HepG2 (cell line): ENCODE measurements around the gene FANCE. TPM values are rescaled to one million over a fixed set of nuclear protein-coding genes. Genes with fewer than 3 reads are reported as not detected.

ENCODE experiments used
- ATAC-seq: fragments of 200-7000 bp; cut with Tn5 transposase; 3 replicates; pipeline ENCODE4 v1.9.1; 2020; ENCODE audit warnings: mild to moderate bottlenecking, moderate library complexity
- BruUV-seq: library from RNA; stranded (reverse); fragments of 400-500 nt; replicated peaks from 2 replicates; lab custom pipeline; 2021; lab: Mats Ljungman, UMichigan
- CTCF ChIA-PET: fragments of 300-600 bp; formaldehyde crosslinking; extraction: SDS; loops from one replicate; lab custom pipeline; 2021; ENCODE audit warnings: low total read pairs, inconsistent platforms, low intra/inter-chr PET ratio; lab: Yijun Ruan, JAX
- POLR2A ChIA-PET: fragments of 350-600 bp; sonication (Branson Sonifier 250); formaldehyde crosslinking; loops from one replicate; lab custom pipeline; 2020; ENCODE audit warnings: antibody characterized with exemption, inconsistent platforms; lab: Yijun Ruan, JAX
- DNase-seq: peaks from one replicate; pipeline ENCODE4 v3.0.0-alpha.2; 2015; ENCODE audit warnings: low spot score
- FAIRE-seq: peaks from 3 replicates; lab custom pipeline; 2011; peaks lifted over from hg19 to GRCh38; lab: Jason Lieb, UNC
- H2AFZ ChIP-seq: one replicate; pipeline ENCODE4 v1.6.1; 2011; ENCODE audit warnings: low read length, inconsistent platforms
- H3K27ac ChIP-seq: fragments of 300-600 bp; 3 replicates; pipeline ENCODE4 v1.8.0; 2011; ENCODE audit warnings: mixed run types, mild to moderate bottlenecking, mixed read lengths, low read length, inconsistent platforms; ENCODE audit not compliant: insufficient read depth; ENCODE audit errors: extremely low read length
- H3K27me3 ChIP-seq, 2 experiments: fragments of 200-600 bp in 1 of 2; 2 replicates in 1 of 2; 3 replicates in 1 of 2; pipeline versions ENCODE4 v1.6.0 to v1.8.0; 2011; ENCODE audit warnings: low read length in 2 of 2, mild to moderate bottlenecking in 2 of 2, moderate library complexity in 2 of 2, inconsistent platforms in 1 of 2; ENCODE audit not compliant: insufficient read depth in 2 of 2, control insufficient read depth in 1 of 2
- H3K36me3 ChIP-seq, 2 experiments: fragments of 200-600 bp in 1 of 2; replicated peaks in 1 of 2; 2 replicates in 1 of 2; 3 replicates in 1 of 2; pipeline versions ENCODE4 v1.5.1 to v1.8.0; 2011; ENCODE audit warnings: low read length in 2 of 2, inconsistent platforms in 1 of 2; ENCODE audit not compliant: insufficient read depth in 2 of 2, control insufficient read depth in 1 of 2
- H3K4me1 ChIP-seq: 2 replicates; pipeline ENCODE4 v1.5.1; 2012; ENCODE audit warnings: low read length, inconsistent platforms; ENCODE audit not compliant: insufficient read depth
- H3K4me2 ChIP-seq: 2 replicates; pipeline ENCODE4 v1.6.0; 2011; ENCODE audit warnings: low read depth, low read length, inconsistent platforms
- H3K4me3 ChIP-seq, 3 experiments: fragments of 200-600 bp in 1 of 3; sonication (generic), shearing (Covaris generic) in 1 of 3; replicated peaks in 1 of 3; 2 replicates each; pipeline ENCODE4 v1.5.1; 2011 to 2016; ENCODE audit warnings: low read length in 3 of 3, inconsistent platforms in 2 of 3, low read depth in 2 of 3, mild to moderate bottlenecking in 2 of 3, control low read depth in 1 of 3, mixed read lengths in 1 of 3; ENCODE audit not compliant: insufficient read depth in 1 of 3
- H3K79me2 ChIP-seq: one replicate; pipeline ENCODE4 v1.6.1; 2011; ENCODE audit warnings: low read length, inconsistent platforms; ENCODE audit not compliant: insufficient read depth
- H3K9ac ChIP-seq: 2 replicates; pipeline ENCODE4 v1.6.0; 2011; ENCODE audit warnings: mild to moderate bottlenecking, low read depth, low read length, inconsistent platforms; ENCODE audit not compliant: insufficient read depth
- H3K9me3 ChIP-seq: 2 replicates; pipeline ENCODE4 v1.5.1; 2012; ENCODE audit warnings: mild to moderate bottlenecking, low read length
- H4K20me1 ChIP-seq: 2 replicates; pipeline ENCODE4 v1.6.0; 2011; ENCODE audit warnings: inconsistent platforms, mild to moderate bottlenecking, low read length, moderate library complexity; ENCODE audit not compliant: insufficient read depth
- JUNB ChIP-seq: sonication (generic); formaldehyde crosslinking; IDR thresholded peaks from 2 replicates; pipeline ENCODE4 v1.8.0; 2022; ENCODE audit warnings: missing genetic modification reagents, mild to moderate bottlenecking, borderline replicate concordance
- MEF2D ChIP-seq: sonication (generic); formaldehyde crosslinking; IDR thresholded peaks from 2 replicates; pipeline ENCODE4 v1.5.1; 2020; ENCODE audit warnings: mild to moderate bottlenecking, missing genetic modification reagents
- PHF21A ChIP-seq: sonication (generic); formaldehyde crosslinking; IDR thresholded peaks from 2 replicates; pipeline ENCODE4 v1.5.0; 2020; ENCODE audit warnings: mild to moderate bottlenecking, missing genetic modification reagents
- ZNF354B ChIP-seq: sonication (generic); formaldehyde crosslinking; IDR thresholded peaks from 2 replicates; pipeline ENCODE4 v1.8.0; 2022; ENCODE audit warnings: mild to moderate bottlenecking, missing genetic modification reagents
- ZNF431 ChIP-seq: sonication (generic); formaldehyde crosslinking; IDR thresholded peaks from 2 replicates; pipeline ENCODE4 v1.9.0; 2022; ENCODE audit warnings: missing genetic modification reagents, low read depth, mild to moderate bottlenecking, borderline replicate concordance
- ZNF816 ChIP-seq: sonication (generic); formaldehyde crosslinking; IDR thresholded peaks from 2 replicates; pipeline ENCODE4 v1.8.0; 2022; ENCODE audit warnings: missing genetic modification reagents, mild to moderate bottlenecking, borderline replicate concordance
- ZSCAN9 ChIP-seq: IDR thresholded peaks from 2 replicates; pipeline ENCODE4 v1.6.1; 2016; ENCODE audit warnings: borderline replicate concordance
- WGBS: methylation state at CpG from one replicate; pipeline ENCODE4 v1.1.6; 2017; ENCODE audit warnings: low lambda C conversion rate; 5-methylcytosine and 5-hydroxymethylcytosine counted together
- in situ Hi-C: cut with HindIII; loops from 2 replicates; pipeline ENCODE4 v1.10.0; 2017; ENCODE audit warnings: low pct_unique_long_range_greater_than_20kb; ENCODE audit not compliant: extremely low pct_ligation_motif_present
- intact Hi-C: fragments of 100-400 bp; cut with micrococcal nuclease; formaldehyde crosslinking; loops from one replicate; pipeline ENCODE4 v1.10.0; 2022; ENCODE audit not compliant: unreplicated experiment
- polyA plus RNA-seq, 8 experiments: library from polyadenylated mRNA; depleted of rRNA in 3 of 8; stranded (reverse) in 7 of 8; unstranded in 1 of 8; fragments of >200 nt; fragmentation: Illumina TruSeq in 4 of 8; extraction: Trizol in 4 of 8; gene quantifications; 2 replicates each; pipeline versions ENCODE4 v1.2.1 to v1.2.3, GENCODE V29; 2011 to 2016; ENCODE audit warnings: low read depth in 4 of 8, missing spikeins in 1 of 8, mixed read lengths in 1 of 8; ENCODE audit not compliant: insufficient read depth in 1 of 8
- total RNA-seq, 5 experiments: library from RNA; depleted of rRNA; stranded (reverse); fragments of >200 nt; fragmentation: Illumina TruSeq; extraction: Trizol; gene quantifications; 2 replicates each; pipeline ENCODE4 v1.2.3, GENCODE V29; 2016; ENCODE audit warnings: low read depth in 1 of 5
- TF ChIP-seq, protein P1 (sequence below): sonication (generic); formaldehyde crosslinking; IDR thresholded peaks from 2 replicates; pipeline ENCODE4 v1.8.0; 2022; ENCODE audit warnings: mild to moderate bottlenecking, missing genetic modification reagents, borderline replicate concordance

FANCE gene
- total and polyA plus RNA-seq, 2 of the 13 experiments (the other 11 are each of a cell fraction or from before 2014, with no cell fraction given): 7.1 to 11.2 TPM

GRCh38 chr6:35427851-35428321, 24.3 kb upstream of the FANCE start:
- ChIA-PET CTCF (interaction anchor here (0.8 kb wide), 1 partner anchor 13 kb away, joined by 3 read pairs; no protein-coding TSS in a partner anchor), POLR2A (interaction anchor here (0.9 to 2.3 kb wide), 5 partner anchors 12 to 56 kb away, joined by 3 to 13 read pairs (median 5); partner anchors contain the start of gene FANCE)
- Histone ChIP-seq H3K4me3 (peak overlapping the region in 1 of 3 experiments; percentile 25; a peak in 1 of 6 replicates), H3K27me3 (no peaks in the 10 kb centered on the region), H3K4me1 (peaks cover 33% of the 10 kb centered on the region), H2AFZ (no peak overlapping the region), H3K9me3 (peaks cover 9% of the 10 kb centered on the region), H3K36me3 (peaks cover 0 to 10% of the 10 kb centered on the region in 2 experiments; a peak in 2 of 5 replicates), H3K9ac (peak overlapping the region; percentile 32; the same call in 1 of the 2 replicates), H4K20me1 (no peaks in the 10 kb centered on the region), H3K4me2 (peak overlapping the region; percentile 58), H3K27ac (peak overlapping the region; percentile 37), H3K79me2 (no peaks in the 10 kb centered on the region)
- TF ChIP-seq PHF21A (CRISPR knock-in tag) (0 out of 2 replicates have a peak, but pooled peaks have one; percentile 1), JUNB (no peak), ZSCAN9 (no peak), ZNF431 (CRISPR knock-in tag) (0 out of 2 replicates have a peak, but pooled peaks have one; percentile 17), ZNF816 (0 out of 2 replicates have a peak, but pooled peaks have one; percentile 16), MEF2D (0 out of 2 replicates have a peak, but pooled peaks have one; percentile 9), ZNF354B (CRISPR knock-in tag) (no peak)
- TF ChIP-seq, protein P1, sequence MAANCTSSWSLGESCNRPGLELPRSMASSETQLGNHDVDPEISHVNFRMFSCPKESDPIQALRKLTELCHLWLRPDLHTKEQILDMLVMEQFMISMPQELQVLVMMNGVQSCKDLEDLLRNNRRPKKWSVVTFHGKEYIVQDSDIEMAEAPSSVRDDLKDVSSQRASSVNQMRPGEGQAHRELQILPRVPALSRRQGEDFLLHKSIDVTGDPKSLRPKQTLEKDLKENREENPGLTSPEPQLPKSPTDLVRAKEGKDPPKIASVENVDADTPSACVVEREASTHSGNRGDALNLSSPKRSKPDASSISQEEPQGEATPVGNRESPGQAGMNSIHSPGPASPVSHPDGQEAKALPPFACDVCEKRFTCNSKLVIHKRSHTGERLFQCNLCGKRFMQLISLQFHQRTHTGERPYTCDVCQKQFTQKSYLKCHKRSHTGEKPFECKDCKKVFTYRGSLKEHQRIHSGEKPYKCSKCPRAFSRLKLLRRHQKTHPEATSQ (CRISPR knock-in tag): no peak
- ATAC-seq: no peak; the same call in 2 of the 3 replicates
- WGBS: 85% methylated on average over 8 of the region's 9 CpGs
- intact Hi-C loops (no loop called here), in situ Hi-C loops (no loop called here)
- DNase-seq: no peak
- BruUV-seq: no TSS peak
- no peak for FAIRE-seq
